Fibroblast of the aortic adventitia (primary cell): ENCODE results near the gene ANKRD6. TPM values are rescaled to one million over a fixed set of nuclear protein-coding genes. Genes with fewer than 3 reads are reported as not detected.

Experiments used
- DNase-seq: peaks from one replicate; pipeline ENCODE4 v3.0.0-alpha.2; 2010; ENCODE audit warnings: low read depth
- H3K4me3 ChIP-seq: 2 replicates; pipeline ENCODE4 v1.5.1; 2011; ENCODE audit warnings: low read depth, mild to moderate bottlenecking, control low read depth, low read length, moderate library complexity
- total RNA-seq: library from RNA; depleted of rRNA; stranded (reverse); fragments of >200 nt; gene quantifications from 2 replicates; pipeline ENCODE4 v1.2.3, GENCODE V29; 2012; ENCODE audit warnings: low replicate concordance
- TF ChIP-seq, protein P1 (sequence below): IDR thresholded peaks from 2 replicates; pipeline ENCODE4 v1.5.1; 2011; ENCODE audit warnings: mild to moderate bottlenecking, low read length, control low read depth, inconsistent platforms; ENCODE audit not compliant: insufficient read depth

ANKRD6 gene
- total RNA-seq, 1 donor, result 14.6 TPM

GRCh38 chr6:89510393-89510792 lies 77.4 kb downstream of the ANKRD6 start:
- H3K4me3 ChIP-seq, result no peak overlapping the region
- no peak for DNase-seq
- TF ChIP-seq, protein P1, sequence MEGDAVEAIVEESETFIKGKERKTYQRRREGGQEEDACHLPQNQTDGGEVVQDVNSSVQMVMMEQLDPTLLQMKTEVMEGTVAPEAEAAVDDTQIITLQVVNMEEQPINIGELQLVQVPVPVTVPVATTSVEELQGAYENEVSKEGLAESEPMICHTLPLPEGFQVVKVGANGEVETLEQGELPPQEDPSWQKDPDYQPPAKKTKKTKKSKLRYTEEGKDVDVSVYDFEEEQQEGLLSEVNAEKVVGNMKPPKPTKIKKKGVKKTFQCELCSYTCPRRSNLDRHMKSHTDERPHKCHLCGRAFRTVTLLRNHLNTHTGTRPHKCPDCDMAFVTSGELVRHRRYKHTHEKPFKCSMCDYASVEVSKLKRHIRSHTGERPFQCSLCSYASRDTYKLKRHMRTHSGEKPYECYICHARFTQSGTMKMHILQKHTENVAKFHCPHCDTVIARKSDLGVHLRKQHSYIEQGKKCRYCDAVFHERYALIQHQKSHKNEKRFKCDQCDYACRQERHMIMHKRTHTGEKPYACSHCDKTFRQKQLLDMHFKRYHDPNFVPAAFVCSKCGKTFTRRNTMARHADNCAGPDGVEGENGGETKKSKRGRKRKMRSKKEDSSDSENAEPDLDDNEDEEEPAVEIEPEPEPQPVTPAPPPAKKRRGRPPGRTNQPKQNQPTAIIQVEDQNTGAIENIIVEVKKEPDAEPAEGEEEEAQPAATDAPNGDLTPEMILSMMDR, result no peak

DNA sequence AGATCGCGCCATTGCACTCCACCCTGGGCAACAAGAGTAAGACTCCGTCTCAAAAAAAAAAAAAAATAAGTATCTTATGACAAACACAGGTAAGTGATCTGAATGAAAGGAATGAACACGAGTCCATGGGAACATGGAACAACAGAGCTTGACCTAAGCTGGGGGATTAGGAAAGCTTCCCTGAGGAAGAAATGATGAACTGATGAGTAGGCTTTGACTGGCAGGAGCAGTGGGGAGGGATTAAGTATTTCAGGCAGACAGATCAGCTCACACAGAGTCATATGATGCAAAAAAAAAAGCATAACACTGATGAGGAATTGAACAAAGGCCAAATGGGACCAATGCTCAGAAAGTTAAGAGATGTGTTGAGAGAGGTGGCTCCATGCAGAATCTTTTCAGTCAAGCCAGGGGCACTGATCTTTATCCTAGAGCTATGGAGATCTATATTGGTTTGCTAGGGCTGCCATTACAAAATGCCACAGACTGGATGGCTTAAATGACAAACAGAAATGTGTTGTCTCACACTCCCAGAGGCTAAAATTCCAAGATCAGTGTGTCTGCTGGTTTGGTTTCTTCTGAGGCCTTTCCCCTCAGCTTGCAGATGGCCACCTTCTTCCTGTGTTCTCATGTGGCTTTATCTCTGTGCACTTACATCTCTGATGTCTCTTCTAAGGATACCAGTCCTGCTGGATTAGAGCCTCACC lies 85.6 kb downstream of the ANKRD6 start:
- DNase-seq, result no peak
- H3K4me3 ChIP-seq, result no peak overlapping the region
- TF ChIP-seq, protein P1, result no peak

DNA sequence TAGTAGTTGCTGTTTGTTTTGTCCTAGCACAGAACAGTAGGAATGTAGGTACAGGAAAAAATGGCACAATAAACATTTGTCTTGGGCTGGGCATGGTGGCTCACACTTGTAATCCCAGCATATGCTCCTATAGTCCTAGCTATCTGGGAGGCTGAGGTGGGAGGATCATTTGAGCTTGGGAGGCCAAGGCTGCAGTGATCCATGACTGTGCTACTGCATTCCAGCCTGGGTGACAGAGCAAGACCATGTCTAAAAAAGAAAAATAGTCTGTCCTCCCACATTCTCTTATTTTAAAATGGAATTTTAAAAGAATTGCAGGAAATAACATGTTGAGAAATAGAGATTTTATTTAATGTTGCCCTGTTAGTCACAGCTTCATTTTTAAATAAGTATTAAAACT lies 87.8 kb downstream of the ANKRD6 start:
- TF ChIP-seq, protein P1, result no peak
- H3K4me3 ChIP-seq, result no peak overlapping the region
- DNase-seq, result no peak

DNA sequence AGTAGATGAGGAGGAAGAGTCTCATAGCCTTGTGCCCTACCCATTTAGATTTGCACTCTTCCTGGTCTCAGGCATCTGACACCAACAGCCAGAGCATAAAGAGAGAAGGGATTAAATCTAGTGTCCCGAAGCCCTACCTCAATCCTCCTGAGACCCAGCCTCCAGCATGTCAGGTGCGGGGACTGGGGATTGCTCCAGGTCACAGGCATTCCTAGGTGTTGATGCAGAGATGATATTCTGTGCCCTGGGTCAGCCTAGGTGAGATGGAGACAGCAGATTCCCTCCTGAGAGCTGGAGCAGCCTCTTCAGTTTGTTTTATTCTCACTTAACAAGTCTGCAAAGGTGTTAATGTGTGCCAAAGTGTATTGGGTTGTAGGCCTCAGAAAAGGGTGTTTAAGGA lies 89.8 kb downstream of the ANKRD6 start:
- DNase-seq, result no peak
- H3K4me3 ChIP-seq, result no peak overlapping the region
- TF ChIP-seq, protein P1, result no peak

DNA sequence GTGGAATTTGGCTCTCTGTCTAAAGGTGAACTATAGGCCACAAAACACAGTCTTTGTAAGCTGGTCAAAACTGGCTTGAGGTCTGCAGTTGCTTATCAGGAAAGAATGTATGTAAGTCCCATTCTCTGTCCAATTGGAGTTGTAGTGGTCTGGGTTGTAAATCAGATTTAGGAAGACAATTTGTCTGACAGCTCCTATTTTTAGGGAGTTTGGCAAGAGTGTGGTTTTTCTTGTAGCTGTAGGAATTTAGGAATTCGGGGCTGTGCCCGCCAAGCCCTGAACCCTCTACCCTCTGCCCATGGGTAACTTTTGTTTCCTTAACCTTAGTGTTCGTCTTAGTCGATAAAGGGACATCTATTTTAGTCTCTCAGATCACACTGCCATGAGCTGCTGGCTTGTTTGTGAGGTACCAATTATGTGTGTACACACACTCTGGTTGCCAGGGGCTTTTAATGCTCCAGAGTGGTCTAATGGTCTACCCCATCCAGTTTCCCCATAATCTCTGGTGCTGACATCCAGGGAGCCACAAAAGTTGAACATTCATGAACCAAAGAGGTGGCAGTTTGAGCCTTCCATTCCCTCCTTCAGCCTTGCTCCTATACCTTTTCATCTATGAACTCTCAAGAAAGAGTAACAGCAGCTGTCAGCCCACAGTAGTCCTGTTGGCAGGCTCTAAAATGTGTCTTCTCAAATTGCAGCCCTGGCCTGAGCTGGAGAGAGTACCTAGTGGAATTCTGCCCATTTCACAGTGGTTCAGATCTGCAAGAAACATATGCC lies 93.0 kb downstream of the ANKRD6 start:
- no peak overlapping the region for H3K4me3 ChIP-seq

DNA sequence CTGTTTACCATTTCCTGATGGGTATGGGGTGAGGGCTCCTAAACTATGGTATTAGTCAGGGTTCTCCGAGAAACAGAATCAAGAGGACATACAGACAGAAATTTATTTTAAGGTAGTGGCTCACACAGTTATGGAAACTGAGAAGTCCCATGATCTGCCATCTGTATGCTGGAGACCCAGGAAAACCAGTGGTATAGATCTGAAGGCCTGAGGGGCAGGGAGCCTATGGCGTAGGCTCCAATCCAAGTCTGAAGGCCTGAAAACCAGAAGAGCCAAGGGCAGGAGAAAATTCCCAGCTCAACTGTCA lies 93.6 kb downstream of the ANKRD6 start:
- H3K4me3 ChIP-seq, result no peak overlapping the region
- TF ChIP-seq, protein P1, result no peak
- DNase-seq, result no peak

More for the DNA sequence above, 93.0 kb downstream of the ANKRD6 start:
- DNase-seq, result no peak
- TF ChIP-seq, protein P1, result no peak
